Measurements from ENCODE around the gene RWDD4.

The RWDD4 gene

DNA sequence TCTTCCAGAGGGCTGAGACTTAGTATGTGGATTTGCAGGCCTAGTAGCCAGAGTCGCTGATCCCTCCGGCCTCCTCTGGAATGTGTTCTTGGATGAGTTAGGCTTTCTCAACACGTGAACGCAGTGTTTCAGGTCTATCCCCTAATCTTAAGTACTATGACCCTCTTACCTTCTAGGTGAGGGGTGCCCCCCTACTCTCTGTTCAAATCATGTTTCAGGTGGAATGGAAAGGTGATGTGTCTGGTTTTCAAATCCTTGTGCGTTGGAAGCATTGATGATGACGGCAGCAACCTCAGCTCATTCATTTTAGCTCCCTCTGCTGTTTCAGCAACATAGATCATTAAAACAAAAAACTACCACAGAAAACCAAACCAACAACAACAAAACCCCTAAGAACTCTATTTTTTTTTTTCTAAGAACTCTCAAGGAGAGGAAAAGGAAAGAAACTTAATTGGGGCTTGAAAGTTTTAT is 56.4 kb downstream of the RWDD4 start:
- Histone ChIP-seq H3K4me3 (ENCODE audit: low read depth, low read length) (no peak overlapping the region), H3K36me3 (no peaks in the 10 kb centered on the region), H3K27me3 (no peaks in the 10 kb centered on the region), H3K9me3 (no peaks in the 10 kb centered on the region), H3K4me1 (no peaks in the 10 kb centered on the region)
- no peak for DNase-seq
- TF ChIP-seq CTCF (IDR thresholded peaks at IDR 0.05; ENCODE audit: low read depth, low read length): peak; percentile 44

DNA sequence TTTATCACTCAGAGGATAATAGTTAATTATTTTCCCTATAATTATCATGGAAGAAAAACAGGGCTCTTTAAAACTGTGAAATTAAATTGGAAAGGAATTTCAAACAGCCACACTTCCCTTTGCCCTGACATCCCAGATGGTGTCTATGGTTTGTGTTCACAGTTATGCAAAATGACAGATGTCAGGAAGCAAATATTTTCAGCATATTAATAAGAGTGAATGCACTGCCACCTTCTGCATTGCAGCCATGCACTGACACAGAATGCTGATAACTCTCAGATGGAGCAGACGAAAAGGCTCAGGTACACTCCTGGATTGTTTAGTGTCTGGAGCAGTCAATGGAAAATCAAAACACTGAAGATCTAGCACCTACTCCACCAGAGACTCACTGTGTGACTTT is 57.6 kb downstream of the RWDD4 start:
- H3K36me3 ChIP-seq: no peaks in the 10 kb centered on the region
- no peak for TF ChIP-seq CTCF (IDR thresholded peaks at IDR 0.05; ENCODE audit: low read depth, low read length)
- H3K27me3 ChIP-seq: no peaks in the 10 kb centered on the region
- no peak for DNase-seq
- no peaks in the 10 kb centered on the region for H3K9me3 ChIP-seq
- H3K4me1 ChIP-seq: no peaks in the 10 kb centered on the region
- H3K4me3 ChIP-seq (ENCODE audit: low read depth, low read length): no peak overlapping the region

GRCh38 chr4:183600189-183600685 is 58.7 kb downstream of the RWDD4 start:
- Histone ChIP-seq H3K9me3 (no peaks in the 10 kb centered on the region), H3K4me3 (ENCODE audit: low read depth, low read length) (no peak overlapping the region), H3K4me1 (no peaks in the 10 kb centered on the region), H3K27me3 (no peaks in the 10 kb centered on the region), H3K36me3 (no peaks in the 10 kb centered on the region)
- peak; percentile 54 for TF ChIP-seq CTCF (IDR thresholded peaks at IDR 0.05; ENCODE audit: low read depth, low read length)
- DNase-seq: peak; percentile 26

GRCh38 chr4:183599690-183600089 is 59.3 kb downstream of the RWDD4 start:
- no peaks in the 10 kb centered on the region for H3K27me3 ChIP-seq
- no peak for DNase-seq
- TF ChIP-seq CTCF (IDR thresholded peaks at IDR 0.05; ENCODE audit: low read depth, low read length): no peak
- no peak overlapping the region for H3K4me3 ChIP-seq (ENCODE audit: low read depth, low read length)
- no peaks in the 10 kb centered on the region for H3K36me3 ChIP-seq
- no peaks in the 10 kb centered on the region for H3K4me1 ChIP-seq
- H3K9me3 ChIP-seq: no peaks in the 10 kb centered on the region

- no peaks in the 10 kb centered on the region for H3K9me3 ChIP-seq
- DNase-seq: no peak
- H3K4me3 ChIP-seq (ENCODE audit: low read depth, low read length): no peak overlapping the region
- no peaks in the 10 kb centered on the region for H3K4me1 ChIP-seq
- TF ChIP-seq CTCF (IDR thresholded peaks at IDR 0.05; ENCODE audit: low read depth, low read length): no peak
- H3K36me3 ChIP-seq: no peaks in the 10 kb centered on the region
- H3K27me3 ChIP-seq: no peaks in the 10 kb centered on the region
Measured at GRCh38 chr4:183599284-183599683, 59.7 kb downstream of the RWDD4 start.

GRCh38 chr4:183596067-183596757 is 62.8 kb downstream of the RWDD4 start:
- Histone ChIP-seq H3K27me3 (no peaks in the 10 kb centered on the region), H3K4me3 (ENCODE audit: low read depth, low read length) (no peak overlapping the region), H3K9me3 (no peaks in the 10 kb centered on the region), H3K4me1 (no peaks in the 10 kb centered on the region), H3K36me3 (no peaks in the 10 kb centered on the region)
- no peak for TF ChIP-seq CTCF (IDR thresholded peaks at IDR 0.05; ENCODE audit: low read depth, low read length)
- DNase-seq: no peak

All from BE2C (cell line).